HepG2 (cell line): ENCODE data around the gene TCP11L1. TPM values are rescaled to one million over a fixed set of nuclear protein-coding genes. Genes with fewer than 3 reads are reported as not detected.

Experiments
- ATAC-seq: fragments of 200-7000 bp; cut with Tn5 transposase; 3 replicates; pipeline ENCODE4 v1.9.1; 2020; ENCODE audit warnings: mild to moderate bottlenecking, moderate library complexity
- BruUV-seq: library from RNA; stranded (reverse); fragments of 400-500 nt; replicated peaks from 2 replicates; lab custom pipeline; 2021; lab: Mats Ljungman, UMichigan
- CTCF ChIA-PET: fragments of 300-600 bp; formaldehyde crosslinking; extraction: SDS; loops from one replicate; lab custom pipeline; 2021; ENCODE audit warnings: low total read pairs, inconsistent platforms, low intra/inter-chr PET ratio; lab: Yijun Ruan, JAX
- POLR2A ChIA-PET: fragments of 350-600 bp; sonication (Branson Sonifier 250); formaldehyde crosslinking; loops from one replicate; lab custom pipeline; 2020; ENCODE audit warnings: antibody characterized with exemption, inconsistent platforms; lab: Yijun Ruan, JAX
- DNase-seq: peaks from one replicate; pipeline ENCODE4 v3.0.0-alpha.2; 2015; ENCODE audit warnings: low spot score
- FAIRE-seq: peaks from 3 replicates; lab custom pipeline; 2011; peaks lifted over from hg19 to GRCh38; lab: Jason Lieb, UNC
- H2AFZ ChIP-seq: one replicate; pipeline ENCODE4 v1.6.1; 2011; ENCODE audit warnings: low read length, inconsistent platforms
- H3K27ac ChIP-seq: fragments of 300-600 bp; 3 replicates; pipeline ENCODE4 v1.8.0; 2011; ENCODE audit warnings: mixed run types, mild to moderate bottlenecking, mixed read lengths, low read length, inconsistent platforms; ENCODE audit not compliant: insufficient read depth; ENCODE audit errors: extremely low read length
- H3K27me3 ChIP-seq, 2 experiments: fragments of 200-600 bp in 1 of 2; 2 replicates in 1 of 2; 3 replicates in 1 of 2; pipeline versions ENCODE4 v1.6.0 to v1.8.0; 2011; ENCODE audit warnings: low read length in 2 of 2, mild to moderate bottlenecking in 2 of 2, moderate library complexity in 2 of 2, inconsistent platforms in 1 of 2; ENCODE audit not compliant: insufficient read depth in 2 of 2, control insufficient read depth in 1 of 2
- H3K36me3 ChIP-seq, 2 experiments: fragments of 200-600 bp in 1 of 2; replicated peaks in 1 of 2; 2 replicates in 1 of 2; 3 replicates in 1 of 2; pipeline versions ENCODE4 v1.5.1 to v1.8.0; 2011; ENCODE audit warnings: low read length in 2 of 2, inconsistent platforms in 1 of 2; ENCODE audit not compliant: insufficient read depth in 2 of 2, control insufficient read depth in 1 of 2
- H3K4me1 ChIP-seq: 2 replicates; pipeline ENCODE4 v1.5.1; 2012; ENCODE audit warnings: low read length, inconsistent platforms; ENCODE audit not compliant: insufficient read depth
- H3K4me2 ChIP-seq: 2 replicates; pipeline ENCODE4 v1.6.0; 2011; ENCODE audit warnings: low read depth, low read length, inconsistent platforms
- H3K4me3 ChIP-seq, 3 experiments: fragments of 200-600 bp in 1 of 3; sonication (generic), shearing (Covaris generic) in 1 of 3; replicated peaks in 1 of 3; 2 replicates each; pipeline ENCODE4 v1.5.1; 2011 to 2016; ENCODE audit warnings: low read length in 3 of 3, inconsistent platforms in 2 of 3, low read depth in 2 of 3, mild to moderate bottlenecking in 2 of 3, control low read depth in 1 of 3, mixed read lengths in 1 of 3; ENCODE audit not compliant: insufficient read depth in 1 of 3
- H3K79me2 ChIP-seq: one replicate; pipeline ENCODE4 v1.6.1; 2011; ENCODE audit warnings: low read length, inconsistent platforms; ENCODE audit not compliant: insufficient read depth
- H3K9ac ChIP-seq: 2 replicates; pipeline ENCODE4 v1.6.0; 2011; ENCODE audit warnings: mild to moderate bottlenecking, low read depth, low read length, inconsistent platforms; ENCODE audit not compliant: insufficient read depth
- H3K9me3 ChIP-seq: 2 replicates; pipeline ENCODE4 v1.5.1; 2012; ENCODE audit warnings: mild to moderate bottlenecking, low read length
- H4K20me1 ChIP-seq: 2 replicates; pipeline ENCODE4 v1.6.0; 2011; ENCODE audit warnings: inconsistent platforms, mild to moderate bottlenecking, low read length, moderate library complexity; ENCODE audit not compliant: insufficient read depth
- NFAT5 ChIP-seq: sonication (generic); formaldehyde crosslinking; IDR thresholded peaks from 2 replicates; pipeline ENCODE4 v1.4.0; 2020; ENCODE audit warnings: missing genetic modification reagents
- SNAPC5 ChIP-seq: sonication (generic); formaldehyde crosslinking; IDR thresholded peaks from 2 replicates; pipeline ENCODE4 v1.8.1; 2023; ENCODE audit warnings: mild to moderate bottlenecking, missing genetic modification reagents, borderline replicate concordance
- ZIK1 ChIP-seq: sonication (generic); formaldehyde crosslinking; IDR thresholded peaks from 2 replicates; pipeline ENCODE4 v1.5.0; 2020; ENCODE audit warnings: mild to moderate bottlenecking, low read depth, missing genetic modification reagents, borderline replicate concordance
- ZNF546 ChIP-seq: sonication (generic); formaldehyde crosslinking; conservative IDR thresholded peaks from 2 replicates; pipeline ENCODE4 v1.8.1; 2023; ENCODE audit warnings: mild to moderate bottlenecking, missing genetic modification reagents
- WGBS: methylation state at CpG from one replicate; pipeline ENCODE4 v1.1.6; 2017; ENCODE audit warnings: low lambda C conversion rate; 5-methylcytosine and 5-hydroxymethylcytosine counted together
- in situ Hi-C: cut with HindIII; loops from 2 replicates; pipeline ENCODE4 v1.10.0; 2017; ENCODE audit warnings: low pct_unique_long_range_greater_than_20kb; ENCODE audit not compliant: extremely low pct_ligation_motif_present
- intact Hi-C: fragments of 100-400 bp; cut with micrococcal nuclease; formaldehyde crosslinking; loops from one replicate; pipeline ENCODE4 v1.10.0; 2022; ENCODE audit not compliant: unreplicated experiment
- polyA plus RNA-seq, 8 experiments: library from polyadenylated mRNA; depleted of rRNA in 3 of 8; stranded (reverse) in 7 of 8; unstranded in 1 of 8; fragments of >200 nt; fragmentation: Illumina TruSeq in 4 of 8; extraction: Trizol in 4 of 8; gene quantifications; 2 replicates each; pipeline versions ENCODE4 v1.2.1 to v1.2.3, GENCODE V29; 2011 to 2016; ENCODE audit warnings: low read depth in 4 of 8, missing spikeins in 1 of 8, mixed read lengths in 1 of 8; ENCODE audit not compliant: insufficient read depth in 1 of 8
- total RNA-seq, 5 experiments: library from RNA; depleted of rRNA; stranded (reverse); fragments of >200 nt; fragmentation: Illumina TruSeq; extraction: Trizol; gene quantifications; 2 replicates each; pipeline ENCODE4 v1.2.3, GENCODE V29; 2016; ENCODE audit warnings: low read depth in 1 of 5

TCP11L1 gene
- total and polyA plus RNA-seq, 2 of the 13 experiments (the other 11 are each of a cell fraction or from before 2014, with no cell fraction given): 7.9 to 10.1 TPM

GRCh38 chr11:33021937-33022336 lies 17.4 kb upstream of the TCP11L1 start:
- Histone ChIP-seq H2AFZ (no peak overlapping the region), H4K20me1 (no peaks in the 10 kb centered on the region), H3K9ac (no peak overlapping the region), H3K36me3 (peaks cover 0 to 19% of the 10 kb centered on the region in 2 experiments; a peak in 1 of 5 replicates), H3K27me3 (no peaks in the 10 kb centered on the region), H3K79me2 (peaks cover 72% of the 10 kb centered on the region), H3K4me1 (peaks cover 52% of the 10 kb centered on the region), H3K4me3 (no peak overlapping the region), H3K9me3 (no peaks in the 10 kb centered on the region), H3K4me2 (no peak overlapping the region), H3K27ac (no peak overlapping the region)
- 93% methylated on average over 1 of the region's 1 CpG for WGBS
- no peak for FAIRE-seq
- ATAC-seq: no peak
- CTCF ChIA-PET: no interaction called here
- POLR2A ChIA-PET: interaction anchor here (1.5 kb wide), 1 partner anchor 17 kb away, joined by 4 read pairs; no protein-coding TSS in a partner anchor
- intact Hi-C loops (no loop called here), in situ Hi-C loops (no loop called here)
- no peak for DNase-seq
- no peak for TF ChIP-seq ZIK1 (CRISPR knock-in tag)
- no peak for TF ChIP-seq SNAPC5 (CRISPR knock-in tag)
- TF ChIP-seq ZNF546 (CRISPR knock-in tag): no peak
- no peak for TF ChIP-seq NFAT5 (CRISPR knock-in tag)
- no TSS peak for BruUV-seq
